ENCODE results near the gene ITPK1. TPM values are rescaled to one million over a fixed set of nuclear protein-coding genes. Genes with fewer than 3 reads are reported as not detected.

The ITPK1 gene
- total and polyA plus RNA-seq, 8 donors = 17.8 to 46.3 (median 28.9) TPM

DNA sequence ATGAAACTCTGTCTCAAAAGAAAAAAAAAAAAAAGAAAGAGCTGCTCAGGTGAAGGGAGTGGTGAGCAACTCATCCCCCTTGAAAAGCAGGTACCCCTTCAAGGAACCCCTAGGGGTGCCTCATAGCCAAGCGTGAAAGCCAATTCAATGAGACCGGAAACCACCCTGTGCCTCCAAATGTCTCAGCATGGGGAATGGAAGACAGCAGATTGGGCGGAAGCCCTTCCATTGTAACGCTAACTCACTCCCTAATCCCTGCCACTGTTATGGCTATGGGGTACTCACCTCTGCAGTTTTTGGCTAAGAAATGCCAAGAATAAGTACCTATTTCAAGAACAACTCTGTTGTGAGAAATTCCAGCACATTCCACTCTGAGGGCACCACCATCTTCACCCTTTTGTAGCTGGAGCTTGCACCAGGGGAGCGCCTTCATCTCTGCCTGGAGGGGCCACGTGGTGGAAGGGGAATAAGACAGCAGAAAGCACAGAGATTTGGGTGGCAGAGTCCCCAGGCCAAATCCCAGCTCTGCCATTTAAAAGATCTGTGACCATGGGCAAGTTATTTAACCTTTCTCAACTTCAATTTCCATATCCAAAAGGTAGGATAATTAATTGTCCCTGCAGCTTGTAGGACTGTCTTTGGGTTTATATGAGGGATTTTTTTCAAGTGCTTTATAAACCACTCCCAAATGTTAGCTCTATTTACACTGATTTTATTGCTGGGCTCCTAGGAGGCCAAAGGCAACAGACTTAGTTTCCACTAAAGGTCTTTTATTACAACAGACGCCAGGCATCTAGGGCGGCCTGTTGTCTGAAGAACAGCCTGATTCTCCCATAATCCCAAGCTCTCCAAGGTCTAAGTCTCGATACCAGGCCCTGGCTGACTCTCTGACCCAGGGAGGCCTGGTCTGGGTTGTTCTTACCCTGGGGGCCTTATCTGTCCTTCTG lies 63.9 kb downstream of the ITPK1 start:
- H3K36me3 ChIP-seq = peaks cover 0 to 6% (median 0%) of the 10 kb centered on the region in 4 donors
- WGBS, 5 donors = 90 to 98% (median 91%) methylated on average over 9 of the region's 9 CpGs
- no peak overlapping the region for H3K27ac ChIP-seq
- intact Hi-C loops (cut with DNase I; ENCODE audit: low total_unique reads) = no loop called here
- H3K27me3 ChIP-seq = no peaks in the 10 kb centered on the region
- peaks cover 27 to 69% (median 45%) of the 10 kb centered on the region in 4 donors for H3K4me1 ChIP-seq
- no peak for DNase-seq
- H3K9me3 ChIP-seq = no peaks in the 10 kb centered on the region
- TF ChIP-seq EP300 (IDR thresholded peaks at IDR 0.05) (no peak), POLR2A (IDR thresholded peaks at IDR 0.05) (no peak), POLR2AphosphoS5 (IDR thresholded peaks at IDR 0.05) (no peak)
- TF ChIP-seq, protein P1, sequence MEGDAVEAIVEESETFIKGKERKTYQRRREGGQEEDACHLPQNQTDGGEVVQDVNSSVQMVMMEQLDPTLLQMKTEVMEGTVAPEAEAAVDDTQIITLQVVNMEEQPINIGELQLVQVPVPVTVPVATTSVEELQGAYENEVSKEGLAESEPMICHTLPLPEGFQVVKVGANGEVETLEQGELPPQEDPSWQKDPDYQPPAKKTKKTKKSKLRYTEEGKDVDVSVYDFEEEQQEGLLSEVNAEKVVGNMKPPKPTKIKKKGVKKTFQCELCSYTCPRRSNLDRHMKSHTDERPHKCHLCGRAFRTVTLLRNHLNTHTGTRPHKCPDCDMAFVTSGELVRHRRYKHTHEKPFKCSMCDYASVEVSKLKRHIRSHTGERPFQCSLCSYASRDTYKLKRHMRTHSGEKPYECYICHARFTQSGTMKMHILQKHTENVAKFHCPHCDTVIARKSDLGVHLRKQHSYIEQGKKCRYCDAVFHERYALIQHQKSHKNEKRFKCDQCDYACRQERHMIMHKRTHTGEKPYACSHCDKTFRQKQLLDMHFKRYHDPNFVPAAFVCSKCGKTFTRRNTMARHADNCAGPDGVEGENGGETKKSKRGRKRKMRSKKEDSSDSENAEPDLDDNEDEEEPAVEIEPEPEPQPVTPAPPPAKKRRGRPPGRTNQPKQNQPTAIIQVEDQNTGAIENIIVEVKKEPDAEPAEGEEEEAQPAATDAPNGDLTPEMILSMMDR (IDR thresholded peaks at IDR 0.05) = no peak
- H3K4me3 ChIP-seq = no peak overlapping the region

DNA sequence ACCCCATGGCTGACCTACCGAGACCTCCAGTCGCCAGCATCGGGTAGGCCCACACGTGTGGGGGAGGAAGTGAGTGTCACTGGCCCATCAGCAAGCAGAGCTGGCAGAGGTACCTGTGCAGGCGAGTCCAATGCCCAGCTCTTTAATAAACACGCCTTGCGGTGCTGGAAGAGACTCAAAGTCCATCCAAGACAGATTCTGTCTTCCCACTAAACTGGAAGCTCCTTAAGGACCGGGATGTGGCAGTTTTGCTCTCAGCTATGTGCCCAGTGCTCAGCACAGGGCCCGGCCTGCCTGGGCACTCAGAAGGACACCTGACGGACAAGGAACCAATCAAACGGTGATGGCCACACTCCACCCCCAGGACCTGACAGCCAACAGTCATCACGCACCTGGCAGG lies 65.0 kb downstream of the ITPK1 start:
- H3K4me1 ChIP-seq = peaks cover 30 to 69% (median 46%) of the 10 kb centered on the region in 4 donors
- H3K9me3 ChIP-seq = no peaks in the 10 kb centered on the region
- DNase-seq = no peak
- H3K27me3 ChIP-seq = no peaks in the 10 kb centered on the region
- no peak overlapping the region for H3K4me3 ChIP-seq
- 79 to 91% (median 80%) methylated on average over 9 to 12 of the region's 12 CpGs for WGBS, 5 donors
- H3K27ac ChIP-seq = peak overlapping the region in 2 of 5 donors; percentile 39 to 55
- no peak for TF ChIP-seq EP300 (IDR thresholded peaks at IDR 0.05)
- no peak for TF ChIP-seq POLR2AphosphoS5 (IDR thresholded peaks at IDR 0.05)
- no peak for TF ChIP-seq POLR2A (IDR thresholded peaks at IDR 0.05)
- TF ChIP-seq, protein P1 (IDR thresholded peaks at IDR 0.05) = no peak
- peaks cover 0 to 6% (median 0%) of the 10 kb centered on the region in 4 donors for H3K36me3 ChIP-seq
- intact Hi-C loops (cut with DNase I; ENCODE audit: low total_unique reads) = no loop called here

DNA sequence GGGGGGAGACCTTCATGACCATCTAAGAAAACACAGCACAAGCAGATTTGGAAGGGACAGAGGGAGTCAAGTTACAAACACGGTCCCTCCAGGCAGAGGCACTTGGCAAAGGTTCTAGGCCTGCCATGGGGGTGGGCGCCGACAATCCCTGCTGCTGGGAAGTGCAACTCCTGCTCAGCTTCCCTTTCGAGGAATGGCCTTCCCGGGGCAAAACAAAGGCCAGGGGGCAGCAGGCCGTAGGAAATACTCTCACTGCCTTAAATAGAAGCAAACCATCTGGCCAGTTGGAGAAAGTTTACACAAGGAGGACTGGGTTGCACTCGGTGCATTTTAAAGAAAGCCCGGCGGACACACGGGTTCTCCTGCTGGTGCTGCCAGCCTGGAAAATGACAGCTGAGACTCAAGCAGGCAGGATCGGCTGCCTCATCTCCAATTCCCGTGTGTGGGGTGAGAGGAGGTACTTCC lies 65.8 kb downstream of the ITPK1 start:
- peak overlapping the region in 4 of 5 donors; percentile 2 to 55 (median 39) for H3K27ac ChIP-seq
- DNase-seq = peak in 1 of 2 donors; percentile 44
- H3K4me3 ChIP-seq = no peak overlapping the region
- 20 to 32% (median 24%) methylated on average over 12 of the region's 12 CpGs for WGBS, 5 donors
- peaks cover 35 to 69% (median 48%) of the 10 kb centered on the region in 4 donors for H3K4me1 ChIP-seq
- no peaks in the 10 kb centered on the region for H3K9me3 ChIP-seq
- no peaks in the 10 kb centered on the region for H3K27me3 ChIP-seq
- intact Hi-C loops (cut with DNase I; ENCODE audit: low total_unique reads) = no loop called here
- peaks cover 0 to 6% (median 0%) of the 10 kb centered on the region in 4 donors for H3K36me3 ChIP-seq
- TF ChIP-seq EP300 (IDR thresholded peaks at IDR 0.05) (no peak), POLR2AphosphoS5 (IDR thresholded peaks at IDR 0.05) (peak in 1 of 3 donors; percentile 16)

- Histone ChIP-seq H3K4me3 (no peak overlapping the region), H3K9me3 (no peaks in the 10 kb centered on the region), H3K27ac (peak overlapping the region; percentile 2 to 55 (median 39)), H3K36me3 (peaks cover 0 to 6% (median 0%) of the 10 kb centered on the region in 4 donors), H3K4me1 (peaks cover 41 to 74% (median 54%) of the 10 kb centered on the region in 4 donors), H3K27me3 (no peaks in the 10 kb centered on the region)
- 44 to 66% (median 53%) methylated on average over 4 of the region's 4 CpGs for WGBS, 5 donors
- intact Hi-C loops (cut with DNase I; ENCODE audit: low total_unique reads) = no loop called here
- peak in 2 of 3 donors; percentile 21 to 40 for TF ChIP-seq POLR2AphosphoS5 (IDR thresholded peaks at IDR 0.05)
- TF ChIP-seq, protein P1 (IDR thresholded peaks at IDR 0.05) = no peak
- TF ChIP-seq POLR2A (IDR thresholded peaks at IDR 0.05) = no peak
- peak in 1 of 2 donors; percentile 63 for DNase-seq
Measured at GRCh38 chr14:93049315-93049714, 66.4 kb downstream of the ITPK1 start.

Data from stomach (tissue), 9 donors.